Thoracic aorta (tissue), 2 donors: ENCODE results near the gene BANF2. TPM values are rescaled to one million over a fixed set of nuclear protein-coding genes. Genes with fewer than 3 reads are reported as not detected.

ENCODE experiments used
- ATAC-seq: fragments of 150-250 bp; one replicate; pipeline ENCODE4 v1.8.0; 2017; ENCODE audit warnings: low read depth; ENCODE audit not compliant: insufficient number of reproducible peaks, low FRiP score
- DNase-seq: peaks from one replicate; pipeline ENCODE4 v3.0.0-alpha.2; 2020; ENCODE audit warnings: low spot score
- H3K27ac ChIP-seq, 2 donors: fragments of 200-600 bp; sonication (generic); 1 replicate in 1 of 2; 2 replicates in 1 of 2; pipeline ENCODE4 v1.5.1; 2016; ENCODE audit warnings: mild to moderate bottlenecking in 2 of 2, moderate library complexity in 2 of 2
- H3K27me3 ChIP-seq: fragments of 200-600 bp; sonication (generic); replicated peaks from 2 replicates; pipeline ENCODE4 v1.6.0; 2016; ENCODE audit warnings: mild to moderate bottlenecking; ENCODE audit not compliant: insufficient read depth
- H3K36me3 ChIP-seq: fragments of 200-600 bp; sonication (generic); one replicate; pipeline ENCODE4 v1.5.1; 2016
- H3K4me1 ChIP-seq, 2 donors: fragments of 200-600 bp; sonication (generic); 1 replicate in 1 of 2; 2 replicates in 1 of 2; pipeline versions ENCODE4 v1.5.1 to v1.6.0; 2016; ENCODE audit warnings: low read depth in 2 of 2, mild to moderate bottlenecking in 1 of 2; ENCODE audit not compliant: control insufficient read depth in 1 of 2
- H3K4me3 ChIP-seq: fragments of 200-600 bp; sonication (generic); 2 replicates; pipeline ENCODE4 v1.5.1; 2016; ENCODE audit warnings: mild to moderate bottlenecking
- H3K9me3 ChIP-seq: fragments of 200-600 bp; sonication (generic); 2 replicates; pipeline ENCODE4 v1.5.1; 2016
- total RNA-seq, 2 donors: library from RNA; depleted of rRNA; stranded (reverse); fragments of >200 nt; gene quantifications; one replicate each; pipeline versions ENCODE4 v1.1.0 to v1.2.3, GENCODE V29; 2016
- TF ChIP-seq, protein P1 (sequence below): fragments of 200-600 bp; sonication (generic); IDR thresholded peaks from one replicate; pipeline ENCODE4 v1.5.1; 2019; ENCODE audit warnings: antibody characterized with exemption

BANF2 gene
- total RNA-seq, 2 donors from 2014 or later, result not detected

DNA sequence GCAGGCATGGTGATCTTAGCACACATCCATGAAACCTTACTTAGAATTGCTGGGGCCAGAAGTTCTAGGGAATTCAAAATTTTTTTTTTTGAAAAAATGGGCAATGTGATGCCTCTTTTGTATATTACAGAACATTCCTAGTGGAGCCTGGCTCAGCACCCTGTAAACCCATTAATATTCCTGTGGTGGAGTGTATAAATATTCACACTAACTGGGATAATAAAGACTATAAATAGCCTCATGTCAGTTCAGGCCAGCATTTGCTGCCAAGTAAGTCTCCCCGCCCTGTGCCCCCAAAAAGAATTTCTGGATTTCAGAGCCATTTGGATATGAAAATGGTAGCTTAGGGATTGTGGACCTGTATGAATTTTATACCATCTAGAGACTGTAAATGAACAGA lies 14.8 kb downstream of the BANF2 start:
- ATAC-seq (no peak), DNase-seq (no peak)
- no peak overlapping the region for H3K27ac ChIP-seq
- H3K27me3 ChIP-seq, result no peaks in the 10 kb centered on the region
- no peaks in the 10 kb centered on the region for H3K9me3 ChIP-seq
- TF ChIP-seq, protein P1, sequence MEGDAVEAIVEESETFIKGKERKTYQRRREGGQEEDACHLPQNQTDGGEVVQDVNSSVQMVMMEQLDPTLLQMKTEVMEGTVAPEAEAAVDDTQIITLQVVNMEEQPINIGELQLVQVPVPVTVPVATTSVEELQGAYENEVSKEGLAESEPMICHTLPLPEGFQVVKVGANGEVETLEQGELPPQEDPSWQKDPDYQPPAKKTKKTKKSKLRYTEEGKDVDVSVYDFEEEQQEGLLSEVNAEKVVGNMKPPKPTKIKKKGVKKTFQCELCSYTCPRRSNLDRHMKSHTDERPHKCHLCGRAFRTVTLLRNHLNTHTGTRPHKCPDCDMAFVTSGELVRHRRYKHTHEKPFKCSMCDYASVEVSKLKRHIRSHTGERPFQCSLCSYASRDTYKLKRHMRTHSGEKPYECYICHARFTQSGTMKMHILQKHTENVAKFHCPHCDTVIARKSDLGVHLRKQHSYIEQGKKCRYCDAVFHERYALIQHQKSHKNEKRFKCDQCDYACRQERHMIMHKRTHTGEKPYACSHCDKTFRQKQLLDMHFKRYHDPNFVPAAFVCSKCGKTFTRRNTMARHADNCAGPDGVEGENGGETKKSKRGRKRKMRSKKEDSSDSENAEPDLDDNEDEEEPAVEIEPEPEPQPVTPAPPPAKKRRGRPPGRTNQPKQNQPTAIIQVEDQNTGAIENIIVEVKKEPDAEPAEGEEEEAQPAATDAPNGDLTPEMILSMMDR, result no peak
- H3K36me3 ChIP-seq, result no peaks in the 10 kb centered on the region
- H3K4me1 ChIP-seq, result peaks cover 0 to 11% of the 10 kb centered on the region in 2 donors
- no peak overlapping the region for H3K4me3 ChIP-seq

DNA sequence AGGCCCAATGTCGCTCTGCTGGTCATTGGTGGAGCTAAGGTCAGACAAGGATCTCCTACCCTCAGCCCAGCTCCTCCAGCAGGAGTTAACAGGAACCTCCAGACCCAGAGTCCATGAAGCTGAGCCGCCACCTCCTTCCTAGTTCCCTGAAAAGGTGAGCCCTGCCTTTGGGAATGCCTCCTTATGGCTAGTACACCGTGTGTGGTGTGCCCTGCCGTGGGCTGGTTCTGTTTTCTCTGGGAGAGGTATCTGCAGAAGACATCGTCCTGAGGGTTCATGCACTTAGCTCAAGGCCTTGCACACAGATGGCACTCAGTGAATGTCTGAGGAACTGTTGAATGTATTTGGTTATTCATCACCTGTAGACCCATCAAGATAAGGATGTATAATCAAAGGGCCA lies 15.3 kb downstream of the BANF2 start:
- Histone ChIP-seq H3K4me3 (no peak overlapping the region), H3K27ac (no peak overlapping the region)
- ATAC-seq, result no peak

DNA sequence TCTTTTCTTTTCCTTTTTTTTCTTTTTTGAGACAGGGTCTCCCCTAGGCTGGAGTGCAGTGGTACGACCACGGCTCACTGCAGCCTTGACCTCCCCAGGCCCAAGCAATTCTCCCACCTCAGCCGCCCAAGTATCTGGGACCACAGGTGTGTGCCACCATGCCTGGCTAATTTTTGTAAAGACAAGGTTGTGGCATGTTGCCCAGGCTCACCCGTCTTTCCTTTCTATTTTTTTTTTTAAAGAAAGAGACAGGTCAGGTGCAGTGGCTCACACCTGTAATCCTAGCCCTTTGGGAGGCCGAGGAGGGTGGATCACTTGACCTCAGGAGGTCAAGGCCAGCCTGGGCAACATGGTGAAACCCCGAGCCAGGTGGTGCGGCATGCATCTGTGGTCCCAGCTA lies 16.6 kb downstream of the BANF2 start:
- Histone ChIP-seq H3K27ac (no peak overlapping the region), H3K4me3 (no peak overlapping the region), H3K27me3 (no peaks in the 10 kb centered on the region), H3K4me1 (peaks cover 0 to 11% of the 10 kb centered on the region in 2 donors), H3K36me3 (no peaks in the 10 kb centered on the region), H3K9me3 (no peaks in the 10 kb centered on the region)
- TF ChIP-seq, protein P1, result no peak
- no peak for ATAC-seq
- DNase-seq, result no peak

More for the DNA sequence above, 15.3 kb downstream of the BANF2 start:
- TF ChIP-seq, protein P1, result no peak
- no peaks in the 10 kb centered on the region for H3K9me3 ChIP-seq
- H3K27me3 ChIP-seq, result no peaks in the 10 kb centered on the region
- no peaks in the 10 kb centered on the region for H3K36me3 ChIP-seq
- no peak for DNase-seq
- peaks cover 0 to 11% of the 10 kb centered on the region in 2 donors for H3K4me1 ChIP-seq

DNA sequence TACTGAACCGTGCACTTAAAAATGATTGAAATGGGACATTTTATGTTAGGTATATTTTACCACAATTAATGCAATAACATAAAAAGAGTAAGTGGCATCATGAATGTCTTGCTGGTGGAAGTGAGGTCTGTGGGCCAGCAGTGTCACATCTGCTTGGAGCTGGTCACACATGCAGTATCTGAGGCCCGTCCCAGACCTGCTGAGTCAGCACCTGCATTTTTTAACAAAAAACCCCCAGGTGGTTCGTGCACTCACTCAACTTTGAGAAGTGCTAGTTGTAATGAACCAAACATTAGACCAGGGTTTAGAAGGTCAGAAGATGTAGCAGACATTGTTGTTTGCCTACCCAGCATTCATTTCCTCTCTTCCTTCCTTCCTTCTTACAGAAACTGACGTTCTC lies 21.0 kb downstream of the BANF2 start:
- H3K27me3 ChIP-seq, result no peaks in the 10 kb centered on the region
- TF ChIP-seq, protein P1, result no peak
- H3K4me3 ChIP-seq, result no peak overlapping the region
- DNase-seq (no peak), ATAC-seq (no peak)
- no peak overlapping the region for H3K27ac ChIP-seq
- no peaks in the 10 kb centered on the region for H3K4me1 ChIP-seq
- H3K9me3 ChIP-seq, result no peaks in the 10 kb centered on the region
- no peaks in the 10 kb centered on the region for H3K36me3 ChIP-seq

DNA sequence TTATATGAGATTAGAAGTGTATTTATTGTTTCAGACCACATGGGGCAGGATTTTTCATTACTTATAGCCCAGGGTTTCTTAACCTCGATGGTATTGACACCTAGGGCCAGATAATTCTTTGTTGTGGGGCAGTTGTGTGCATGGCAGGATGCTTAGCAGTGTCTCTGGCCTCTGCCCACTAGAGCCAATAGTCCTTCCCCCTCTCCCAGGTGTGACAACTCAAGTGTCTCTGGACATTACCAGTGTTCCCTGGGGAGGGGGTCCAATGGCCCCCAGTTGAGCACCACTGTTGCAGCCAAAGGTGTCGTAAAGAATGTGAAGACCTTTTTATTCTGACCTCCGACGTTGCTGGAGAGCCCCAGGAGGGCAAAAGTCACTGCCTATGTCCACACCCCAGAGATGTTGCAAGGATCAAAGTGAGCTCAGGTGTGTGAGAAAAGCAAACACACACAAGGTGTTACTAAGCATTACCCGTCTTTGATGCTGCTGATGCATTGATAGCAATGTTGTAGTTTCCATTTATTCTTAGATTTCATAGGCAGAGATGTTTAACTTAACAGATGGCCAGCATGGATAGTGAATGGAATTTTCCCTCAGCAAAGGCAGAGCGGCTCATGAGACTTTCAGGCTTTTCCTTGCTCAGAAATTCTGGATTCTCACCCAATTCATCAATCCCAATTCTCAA lies 22.2 kb downstream of the BANF2 start:
- DNase-seq, result no peak
- no peaks in the 10 kb centered on the region for H3K4me1 ChIP-seq

More for the DNA sequence above, 22.2 kb downstream of the BANF2 start:
- TF ChIP-seq, protein P1, result no peak
- H3K36me3 ChIP-seq, result no peaks in the 10 kb centered on the region
- no peak overlapping the region for H3K4me3 ChIP-seq
- no peak overlapping the region for H3K27ac ChIP-seq
- H3K27me3 ChIP-seq, result no peaks in the 10 kb centered on the region
- ATAC-seq, result no peak
- H3K9me3 ChIP-seq, result no peaks in the 10 kb centered on the region
